GM19043 (cell line): Measurements from ENCODE around the gene FOLR1.

ENCODE experiments used
- ATAC-seq: cut with Tn5 transposase; IDR thresholded peaks from one replicate; pipeline ENCODE4 v1.9.1; 2021; ENCODE audit warnings: low read depth; ENCODE audit not compliant: unreplicated experiment

The FOLR1 gene

DNA sequence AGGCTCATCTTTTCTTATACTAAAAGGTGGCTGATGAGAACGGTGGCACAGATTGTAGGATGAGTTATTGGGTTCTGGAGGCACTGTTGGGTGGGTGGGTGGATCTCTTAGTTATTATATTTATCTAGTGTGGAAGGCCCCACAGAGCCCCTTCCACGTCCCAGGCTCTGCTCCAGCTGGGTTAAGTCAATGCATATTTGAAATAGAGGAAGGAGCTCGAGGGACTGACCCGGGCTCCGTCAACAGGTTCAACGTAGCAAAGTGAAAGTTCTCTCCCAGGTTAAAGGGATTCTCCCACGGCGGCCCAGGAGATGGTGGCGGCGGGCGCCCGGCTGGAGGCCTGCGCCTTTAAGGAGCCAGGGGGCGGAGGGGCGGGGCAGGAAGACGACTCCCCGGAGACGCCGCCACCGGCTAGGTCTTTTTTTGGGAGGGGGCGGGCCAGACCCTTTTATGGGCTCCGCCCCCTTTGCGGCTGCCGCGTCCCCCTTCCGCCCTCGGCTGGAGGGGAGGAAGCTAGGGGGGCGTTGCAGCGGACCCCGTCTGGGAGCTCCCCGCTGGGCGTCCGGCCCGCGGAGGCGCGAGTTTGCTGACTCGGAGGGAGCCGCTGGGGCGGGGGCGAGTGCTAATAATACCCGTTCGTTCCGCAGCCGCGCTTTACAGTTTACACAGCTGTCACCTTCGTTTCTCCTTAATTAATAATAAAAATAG lies 31.1 kb downstream of the FOLR1 start:
- peak; percentile 51 for ATAC-seq

DNA sequence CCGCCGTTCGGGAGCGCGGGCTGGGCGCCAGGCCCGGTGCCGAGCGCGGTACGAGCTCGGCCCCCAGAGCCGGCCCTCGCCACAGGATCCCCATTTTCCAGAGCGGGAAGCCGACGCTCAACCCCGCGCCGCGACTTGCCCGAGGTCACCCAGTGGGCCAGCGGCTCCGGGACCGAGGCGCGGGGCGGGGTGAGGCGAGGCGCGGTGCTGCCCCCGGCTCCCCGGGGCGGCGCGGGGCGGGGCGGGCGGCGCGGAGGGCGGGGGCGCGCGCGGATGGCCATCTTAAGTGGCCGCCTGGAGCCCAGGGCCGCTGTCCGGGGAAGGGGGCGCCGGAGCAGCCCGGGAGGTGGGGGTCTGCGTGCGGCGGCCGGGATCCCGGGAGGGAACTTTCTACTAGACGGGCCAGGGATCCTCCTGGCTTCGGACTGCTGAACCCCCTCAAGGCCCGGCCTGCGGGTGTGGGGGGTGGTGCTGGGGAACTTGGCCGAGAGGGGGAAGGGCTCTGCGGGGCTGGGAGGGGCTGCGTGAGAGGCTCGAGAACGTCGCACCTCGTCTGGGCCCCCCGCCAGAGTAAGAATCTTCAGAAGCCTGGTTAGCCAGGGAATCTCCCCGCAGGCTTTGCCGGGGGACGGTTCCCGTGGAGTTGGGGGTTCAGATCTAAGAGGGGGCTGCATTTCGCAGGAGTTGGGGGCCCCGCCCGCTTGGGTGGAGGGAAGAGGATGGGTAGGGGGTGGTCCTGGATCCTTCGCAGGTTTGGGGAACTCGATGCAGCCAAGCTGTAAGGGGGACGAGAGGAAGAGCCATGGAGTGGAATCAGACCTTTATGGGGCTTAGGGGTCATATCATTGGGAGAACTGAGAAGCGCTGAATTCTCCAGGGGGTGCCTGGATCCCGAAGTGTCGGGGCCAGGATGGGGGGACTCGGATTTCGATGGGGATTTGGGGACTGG lies 31.9 kb downstream of the FOLR1 start:
- ATAC-seq = peak; percentile 40

- ATAC-seq = no peak
These were observed 32.8 kb downstream of the FOLR1 start, which contains the start of gene INPPL1 for GRCh38 chr11:72224564-72225410. TSS of gene INPPL1 (plus strand) at chr11:72224767. CDS start at chr11:72224985, 218 bp downstream.

- ATAC-seq = no peak
These were observed 33.5 kb downstream of the FOLR1 start for GRCh38 chr11:72225411-72225951.

DNA sequence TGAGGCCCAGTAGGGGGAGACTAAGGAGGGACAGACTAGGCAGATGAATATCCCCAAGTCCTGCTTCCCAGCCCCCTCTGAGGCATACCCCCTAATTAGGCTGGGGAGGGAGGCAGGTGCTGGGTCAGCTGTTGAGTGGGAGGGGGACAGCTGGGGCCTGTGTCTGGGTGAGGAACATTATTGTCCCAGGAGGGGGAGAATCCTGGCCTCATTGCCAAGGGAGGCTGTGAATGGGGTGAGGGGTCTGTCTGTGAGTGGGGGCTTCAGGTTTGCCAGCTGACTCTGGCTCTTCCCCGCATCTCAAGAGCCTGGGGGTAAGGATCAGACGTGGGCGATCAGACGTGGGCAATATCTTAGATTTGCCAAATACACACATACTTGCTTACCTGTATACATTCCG lies 34.8 kb downstream of the FOLR1 start:
- ATAC-seq = no peak

GRCh38 chr11:72227316-72228228 lies 35.6 kb downstream of the FOLR1 start:
- ATAC-seq = no peak

GRCh38 chr11:72228229-72228843 lies 36.4 kb downstream of the FOLR1 start:
- ATAC-seq = no peak

DNA sequence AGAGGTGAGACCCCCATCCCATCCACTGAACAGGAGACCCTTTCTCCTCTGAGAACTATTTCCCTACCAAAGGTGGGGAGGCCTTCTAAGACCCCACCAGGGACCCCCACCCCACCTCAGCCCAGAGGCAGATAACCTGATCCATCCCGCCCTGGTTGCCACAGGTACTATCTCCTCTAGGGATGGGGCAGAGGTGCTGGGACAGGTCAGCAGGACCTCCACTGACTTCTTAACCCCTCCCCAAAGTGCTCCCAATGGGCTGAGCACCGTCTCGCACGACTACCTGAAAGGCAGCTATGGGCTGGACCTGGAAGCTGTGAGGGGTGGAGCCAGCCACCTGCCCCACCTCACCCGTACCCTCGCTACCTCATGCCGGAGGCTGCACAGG lies 36.9 kb downstream of the FOLR1 start:
- no peak for ATAC-seq

DNA sequence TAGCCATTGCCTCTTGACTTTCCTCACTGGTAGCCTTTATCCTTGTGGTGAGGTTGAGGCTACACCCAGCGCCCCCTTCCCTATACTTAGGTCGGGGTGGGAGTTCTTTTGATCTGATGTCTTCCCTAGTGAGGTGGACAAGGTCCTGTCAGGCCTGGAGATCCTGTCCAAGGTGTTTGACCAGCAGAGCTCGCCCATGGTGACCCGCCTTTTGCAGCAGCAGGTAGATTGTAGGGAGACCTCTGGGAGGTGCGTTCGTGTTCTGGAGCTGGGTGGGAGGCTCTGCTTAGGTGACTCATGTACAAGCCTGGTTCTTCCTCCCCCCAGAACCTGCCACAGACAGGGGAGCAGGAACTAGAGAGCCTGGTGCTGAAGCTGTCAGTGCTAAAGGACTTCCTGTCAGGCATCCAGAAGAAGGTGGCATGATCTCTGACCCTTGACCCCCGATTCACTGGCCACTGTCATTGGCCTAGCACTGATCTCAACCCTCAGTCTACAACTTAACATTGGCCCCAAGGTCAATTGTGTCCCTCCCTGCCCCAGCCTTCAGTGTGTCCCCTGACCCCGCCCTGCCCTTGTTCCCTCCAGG lies 37.5 kb downstream of the FOLR1 start:
- no peak for ATAC-seq

- ATAC-seq = no peak
These were observed 38.2 kb downstream of the FOLR1 start for GRCh38 chr11:72229925-72230763.

- no peak for ATAC-seq
These were observed 38.9 kb downstream of the FOLR1 start for GRCh38 chr11:72230764-72231365.

- no peak for ATAC-seq
These were observed 39.7 kb downstream of the FOLR1 start for GRCh38 chr11:72231396-72232259.

- ATAC-seq = no peak
These were observed 40.5 kb downstream of the FOLR1 start for GRCh38 chr11:72232260-72233055.

DNA sequence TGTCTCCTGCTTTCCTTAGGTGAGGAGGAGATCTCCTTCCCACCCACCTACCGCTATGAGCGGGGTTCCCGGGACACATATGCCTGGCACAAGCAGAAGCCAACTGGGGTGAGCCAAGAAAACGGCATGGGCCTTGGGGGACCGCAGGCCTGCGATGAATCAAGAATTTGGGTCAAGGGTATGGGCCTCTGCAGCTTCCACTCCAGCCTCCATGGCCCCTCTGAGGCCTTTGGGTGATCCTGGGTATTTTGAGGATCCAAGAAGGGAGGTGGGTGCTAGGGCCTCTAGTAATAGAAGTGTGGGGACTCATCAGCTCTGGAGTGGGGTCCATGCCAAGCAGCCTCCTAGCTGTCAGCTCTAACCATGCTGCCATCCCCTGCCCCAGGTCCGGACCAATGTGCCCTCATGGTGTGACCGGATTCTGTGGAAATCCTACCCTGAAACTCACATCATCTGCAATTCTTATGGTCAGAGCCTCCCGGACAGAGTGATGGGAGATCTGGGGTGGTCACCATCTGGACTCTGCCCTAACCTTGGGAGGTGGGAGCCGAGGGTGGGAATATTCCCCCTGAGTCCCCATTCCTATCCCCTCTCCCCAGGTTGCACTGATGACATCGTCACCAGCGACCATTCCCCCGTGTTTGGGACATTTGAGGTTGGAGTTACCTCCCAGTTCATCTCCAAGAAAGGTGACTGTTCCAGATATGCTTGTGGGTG lies 41.3 kb downstream of the FOLR1 start:
- no peak for ATAC-seq
